H1 (cell line): ENCODE measurements around the gene CLDN8. TPM values are rescaled to one million over a fixed set of nuclear protein-coding genes. Genes with fewer than 3 reads are reported as not detected.

Experiments
- CTCF ChIA-PET: fragments of 300-600 bp; sonication (Branson Sonifier 250); formaldehyde crosslinking; loops from one replicate; lab custom pipeline; 2021; ENCODE audit not compliant: partially characterized antibody; lab: Charles Lee
- POLR2A ChIA-PET: fragments of 300-600 bp; sonication (Branson Sonifier 250); formaldehyde crosslinking; loops from one replicate; lab custom pipeline; 2021; ENCODE audit warnings: inconsistent platforms; ENCODE audit not compliant: partially characterized antibody; lab: Charles Lee
- DNase-seq, 2 experiments: peaks; one replicate each; pipeline versions ENCODE4 v3.0.0 to v3.0.0-alpha.2; 2010 to 2022; ENCODE audit warnings: low spot score in 2 of 2, low read depth in 1 of 2, mixed read lengths in 1 of 2
- FAIRE-seq: peaks from 2 replicates; lab custom pipeline; 2011; peaks lifted over from hg19 to GRCh38; lab: Jason Lieb, UNC
- H2AFZ ChIP-seq: 2 replicates; pipeline ENCODE4 v1.8.1; 2012; ENCODE audit warnings: low read length, inconsistent platforms
- H2AK5ac ChIP-seq: 2 replicates; pipeline ENCODE4 v1.6.1; 2013; ENCODE audit warnings: low read depth, low read length
- H2BK120ac ChIP-seq: replicated peaks from 2 replicates; pipeline ENCODE3; 2013; ENCODE audit warnings: low read depth, low read length, inconsistent platforms
- H2BK12ac ChIP-seq: 2 replicates; pipeline ENCODE4 v1.6.1; 2013; ENCODE audit warnings: low read depth, low read length
- H2BK15ac ChIP-seq: 2 replicates; pipeline ENCODE4 v1.6.1; 2013; ENCODE audit warnings: low read length
- H2BK20ac ChIP-seq: 2 replicates; pipeline ENCODE4 v1.6.1; 2013; ENCODE audit warnings: low read length
- H2BK5ac ChIP-seq: 2 replicates; pipeline ENCODE4 v1.6.1; 2013; ENCODE audit warnings: low read depth, low read length
- H3K14ac ChIP-seq: 2 replicates; pipeline ENCODE4 v1.6.1; 2013; ENCODE audit warnings: inconsistent platforms; ENCODE audit not compliant: insufficient read length
- H3K18ac ChIP-seq: 2 replicates; pipeline ENCODE4 v1.6.1; 2013; ENCODE audit warnings: low read length; ENCODE audit errors: extremely low read depth
- H3K23ac ChIP-seq: 2 replicates; pipeline ENCODE4 v1.6.1; 2013; ENCODE audit warnings: inconsistent platforms; ENCODE audit not compliant: insufficient read length
- H3K23me2 ChIP-seq: 2 replicates; pipeline ENCODE4 v1.6.1; 2013; ENCODE audit warnings: low read depth, low read length
- H3K27ac ChIP-seq: 2 replicates; pipeline ENCODE4 v1.6.1; 2011; ENCODE audit warnings: low read depth, low read length, inconsistent platforms
- H3K27me3 ChIP-seq, 4 experiments: replicated peaks in 1 of 4; 1 replicate in 1 of 4; 2 replicates in 3 of 4; pipeline versions ENCODE4 v1.6.1 to v1.8.1; 2011 to 2013; ENCODE audit warnings: low read length in 3 of 4, mild to moderate bottlenecking in 3 of 4, inconsistent platforms in 2 of 4, mixed read lengths in 2 of 4, moderate library complexity in 1 of 4; ENCODE audit not compliant: control insufficient read depth in 3 of 4, insufficient read depth in 3 of 4; ENCODE audit errors: extremely low read depth in 1 of 4
- H3K36me3 ChIP-seq, 4 experiments: 2 replicates each; pipeline versions ENCODE4 v1.6.1 to v1.8.1; 2011 to 2013; ENCODE audit warnings: mild to moderate bottlenecking in 4 of 4, low read length in 3 of 4, moderate library complexity in 2 of 4, control low read depth in 1 of 4, inconsistent platforms in 1 of 4; ENCODE audit not compliant: insufficient read depth in 4 of 4, control insufficient read depth in 2 of 4
- H3K4ac ChIP-seq: replicated peaks from 2 replicates; pipeline ENCODE3; 2013; ENCODE audit warnings: low read length, low read depth, mixed read lengths, inconsistent platforms; ENCODE audit not compliant: insufficient read length
- H3K4me1 ChIP-seq, 4 experiments: replicated peaks in 1 of 4; 1 replicate in 1 of 4; 2 replicates in 3 of 4; pipeline versions ENCODE4 v1.6.1 to v1.8.1; 2011 to 2013; ENCODE audit warnings: low read length in 3 of 4, inconsistent platforms in 2 of 4, mixed read lengths in 1 of 4; ENCODE audit not compliant: insufficient read depth in 4 of 4, control insufficient read depth in 3 of 4
- H3K4me2 ChIP-seq, 2 experiments: 2 replicates each; pipeline versions ENCODE4 v1.6.1 to v1.8.1; 2011 to 2013; ENCODE audit warnings: low read depth in 2 of 2, low read length in 2 of 2, control low read depth in 1 of 2, inconsistent platforms in 1 of 2, mild to moderate bottlenecking in 1 of 2; ENCODE audit not compliant: insufficient read depth in 1 of 2
- H3K4me3 ChIP-seq, 4 experiments: fragments of 200-600, 300-600 bp in 1 of 4; sonication (generic), shearing (Covaris generic), sonication (Bioruptor Twin) in 1 of 4; 2 replicates each; pipeline versions ENCODE4 v1.5.1 to v1.8.1; 2011 to 2016; ENCODE audit warnings: low read length in 4 of 4, low read depth in 3 of 4, control low read depth in 2 of 4, inconsistent platforms in 2 of 4, mild to moderate bottlenecking in 2 of 4, mixed read lengths in 1 of 4, moderate library complexity in 1 of 4; ENCODE audit not compliant: insufficient read depth in 2 of 4; ENCODE audit errors: extremely low read depth in 1 of 4
- H3K56ac ChIP-seq: replicated peaks from 2 replicates; pipeline ENCODE3; 2013; ENCODE audit warnings: low read depth, mild to moderate bottlenecking, mixed read lengths, low read length, inconsistent platforms; ENCODE audit not compliant: insufficient read length
- H3K79me1 ChIP-seq: 2 replicates; pipeline ENCODE4 v1.6.1; 2013; ENCODE audit warnings: low read depth, low read length, control low read depth
- H3K79me2 ChIP-seq, 2 experiments: 2 replicates each; pipeline versions ENCODE4 v1.6.1 to v1.8.1; 2012 to 2013; ENCODE audit warnings: low read length in 2 of 2, mild to moderate bottlenecking in 2 of 2, inconsistent platforms in 1 of 2; ENCODE audit not compliant: insufficient read depth in 2 of 2, control insufficient read depth in 1 of 2
- H3K9ac ChIP-seq, 4 experiments: replicated peaks in 1 of 4; 1 replicate in 1 of 4; 2 replicates in 3 of 4; pipeline versions ENCODE4 v1.6.1 to v1.8.1; 2011 to 2013; ENCODE audit warnings: low read depth in 3 of 4, low read length in 3 of 4, control low read depth in 2 of 4, mild to moderate bottlenecking in 2 of 4, moderate library complexity in 2 of 4, inconsistent platforms in 1 of 4; ENCODE audit errors: extremely low read depth in 1 of 4
- H3K9me3 ChIP-seq, 2 experiments: 2 replicates each; pipeline versions ENCODE4 v1.6.1 to v1.8.1; 2012 to 2013; ENCODE audit warnings: mild to moderate bottlenecking in 2 of 2, moderate library complexity in 2 of 2, control low read depth in 1 of 2, inconsistent platforms in 1 of 2, low read depth in 1 of 2, low read length in 1 of 2, mixed read lengths in 1 of 2; ENCODE audit not compliant: insufficient read depth in 2 of 2
- H4K20me1 ChIP-seq, 2 experiments: replicated peaks in 1 of 2; 2 replicates each; pipeline versions ENCODE3 to v1.8.1; 2011 to 2013; ENCODE audit warnings: inconsistent platforms in 2 of 2, low read length in 2 of 2, mild to moderate bottlenecking in 1 of 2; ENCODE audit not compliant: insufficient read depth in 2 of 2, control insufficient read depth in 1 of 2
- H4K5ac ChIP-seq: 2 replicates; pipeline ENCODE4 v1.6.1; 2013; ENCODE audit warnings: low read length, low read depth, mixed read lengths, inconsistent platforms; ENCODE audit not compliant: insufficient read length
- H4K8ac ChIP-seq: 2 replicates; pipeline ENCODE4 v1.8.0; 2013; ENCODE audit warnings: mild to moderate bottlenecking, moderate library complexity, low read length, inconsistent platforms; ENCODE audit not compliant: insufficient read depth; ENCODE audit errors: extremely low read depth
- H4K91ac ChIP-seq: replicated peaks from 2 replicates; pipeline ENCODE3; 2013; ENCODE audit warnings: low read length, mixed read lengths, inconsistent platforms; ENCODE audit not compliant: insufficient read length
- BCL11A ChIP-seq, 2 experiments: IDR thresholded peaks; one replicate each; pipeline ENCODE4 v1.6.1; 2011; ENCODE audit warnings: low read depth in 2 of 2, low read length in 2 of 2, mild to moderate bottlenecking in 2 of 2
- CBX5 ChIP-seq: fragments of 300-800, 300-1000 bp; sonication (generic); IDR thresholded peaks from 2 replicates; pipeline ENCODE4 v1.7.1; 2016; ENCODE audit warnings: antibody characterized with exemption, low read length, low read depth
- CTBP2 ChIP-seq: IDR thresholded peaks from 2 replicates; pipeline ENCODE4 v1.7.0; 2011; ENCODE audit warnings: borderline replicate concordance, mild to moderate bottlenecking, moderate library complexity, mixed read lengths, low read length; ENCODE audit not compliant: insufficient read depth, insufficient read length
- CTCF ChIP-seq, 3 experiments: IDR thresholded peaks; 1 replicate in 2 of 3; 2 replicates in 1 of 3; pipeline versions ENCODE4 v1.5.1 to v1.6.1; 2011; ENCODE audit warnings: low read length in 3 of 3, mild to moderate bottlenecking in 3 of 3, inconsistent platforms in 2 of 3, low read depth in 1 of 3, moderate library complexity in 1 of 3; ENCODE audit not compliant: insufficient read depth in 1 of 3; ENCODE audit errors: control extremely low read depth in 1 of 3
- EGR1 ChIP-seq: IDR thresholded peaks from 2 replicates; pipeline ENCODE4 v1.6.1; 2011; ENCODE audit warnings: low read depth, low read length, borderline replicate concordance
- HDAC6 ChIP-seq: IDR thresholded peaks from one replicate; pipeline ENCODE4 v1.7.1; 2012; ENCODE audit warnings: low read depth, mild to moderate bottlenecking, inconsistent platforms, low read length, moderate library complexity
- MAFK ChIP-seq: IDR thresholded peaks from 2 replicates; pipeline ENCODE4 v1.6.1; 2012; ENCODE audit warnings: low read depth, mild to moderate bottlenecking, improper control_type of control experiment, low read length
- RAD21 ChIP-seq, 2 experiments: IDR thresholded peaks in 1 of 2; conservative IDR thresholded peaks in 1 of 2; 2 replicates each; pipeline ENCODE4 v1.6.1; 2011; ENCODE audit warnings: low read depth in 2 of 2, low read length in 2 of 2, improper control_type of control experiment in 1 of 2, inconsistent platforms in 1 of 2, mild to moderate bottlenecking in 1 of 2, moderate library complexity in 1 of 2
- SIRT6 ChIP-seq: IDR thresholded peaks from one replicate; pipeline ENCODE4 v1.7.1; 2012; ENCODE audit warnings: low read length, inconsistent platforms
- SIX5 ChIP-seq: IDR thresholded peaks from 2 replicates; pipeline ENCODE4 v1.6.1; 2011; ENCODE audit warnings: mild to moderate bottlenecking, low read depth, low read length
- SP4 ChIP-seq: IDR thresholded peaks from 2 replicates; pipeline ENCODE4 v1.6.1; 2012; ENCODE audit warnings: low read length, inconsistent platforms
- SRF ChIP-seq: IDR thresholded peaks from 2 replicates; pipeline ENCODE4 v1.6.1; 2011; ENCODE audit warnings: mild to moderate bottlenecking, low read depth, low read length, moderate library complexity
- WGBS, 2 experiments: shearing (Covaris generic) in 1 of 2; methylation state at CpG; one replicate each; pipeline versions ENCODE4 v1.1.6 to v1.1.7; 2013 to 2015; ENCODE audit warnings: low lambda C conversion rate in 2 of 2, mixed read lengths in 2 of 2, inconsistent platforms in 1 of 2, low coverage in 1 of 2, missing lambda C conversion rate in 1 of 2; ENCODE audit not compliant: insufficient replicate concordance in 2 of 2, insufficient coverage in 1 of 2, insufficient read length in 1 of 2; ENCODE audit errors: extremely low coverage in 1 of 2, missing lambda C conversion rate in 1 of 2; 5-methylcytosine and 5-hydroxymethylcytosine counted together
- polyA plus RNA-seq, 7 experiments: library from polyadenylated mRNA; depleted of rRNA in 3 of 7; stranded (reverse) in 5 of 7; unstranded in 2 of 7; fragments of >200 nt in 5 of 7; fragments of 200-250 nt in 2 of 7; gene quantifications; 1 replicate in 5 of 7; 2 replicates in 1 of 7; 4 replicates in 1 of 7; pipeline versions ENCODE4 v1.2.1 to v1.2.3, GENCODE V29; 2011 to 2013; ENCODE audit warnings: missing spikeins in 2 of 7, mixed read lengths in 2 of 7
- total RNA-seq: library from RNA; stranded (reverse); fragmentation: NEBNext Ultra II Directional; extraction: Animal tissue kit (Norgen Biotek cat#: 25700); gene quantifications from 2 replicates; pipeline ENCODE4 v1.2.1, GENCODE V29; 2021

CLDN8 gene
- total and polyA plus RNA-seq, 2 of the 8 experiments (the other 6 are each of a cell fraction or from before 2014, with no cell fraction given): not detected

GRCh38 chr21:30223596-30223995 lies 7.7 kb upstream of the CLDN8 start:
- no peaks in the 10 kb centered on the region for H3K79me2 ChIP-seq
- H2BK5ac ChIP-seq: no peak overlapping the region
- no peak overlapping the region for H2AK5ac ChIP-seq
- H3K79me1 ChIP-seq: no peaks in the 10 kb centered on the region
- no peak overlapping the region for H3K4ac ChIP-seq
- no peak overlapping the region for H3K9ac ChIP-seq
- CTCF ChIA-PET: interaction anchor here (1.1 to 1.2 kb wide), 3 partner anchors 28 to 46 kb away, joined by 3 to 4 read pairs (median 3); no protein-coding TSS in a partner anchor
- no peak overlapping the region for H3K18ac ChIP-seq
- no peaks in the 10 kb centered on the region for H3K9me3 ChIP-seq
- H3K23ac ChIP-seq: no peak overlapping the region
- H2BK12ac ChIP-seq: no peak overlapping the region
- no peaks in the 10 kb centered on the region for H3K27me3 ChIP-seq
- H4K20me1 ChIP-seq: no peaks in the 10 kb centered on the region
- H3K4me1 ChIP-seq: no peaks in the 10 kb centered on the region
- H2BK15ac ChIP-seq: no peak overlapping the region
- no peak overlapping the region for H2BK120ac ChIP-seq
- peak overlapping the region; percentile 50 for H2AFZ ChIP-seq
- no peak overlapping the region for H2BK20ac ChIP-seq
- no peaks in the 10 kb centered on the region for H3K36me3 ChIP-seq
- POLR2A ChIA-PET: no interaction called here
- no peaks in the 10 kb centered on the region for H3K23me2 ChIP-seq
- no peak overlapping the region for H3K4me3 ChIP-seq
- no peak for DNase-seq
- no peak overlapping the region for H3K4me2 ChIP-seq
- H4K8ac ChIP-seq: no peak overlapping the region
- no peak overlapping the region for H3K14ac ChIP-seq
- H3K56ac ChIP-seq: no peak overlapping the region
- no peak overlapping the region for H4K91ac ChIP-seq
- FAIRE-seq: no peak
- 86% methylated on average over 2 of the region's 2 CpGs; no CpG with 5 or more reads in 1 of the 2 experiments for WGBS, 2 experiments
- H3K27ac ChIP-seq: no peak overlapping the region
- H4K5ac ChIP-seq: no peak overlapping the region
- no peak for TF ChIP-seq CTBP2
- no peak for TF ChIP-seq BCL11A (IDR thresholded peaks at IDR 0.05; ENCODE audit: low read depth in 2 of 2, low read length in 2 of 2)
- no peak for TF ChIP-seq HDAC6
- no peak for TF ChIP-seq RAD21 (IDR thresholded peaks at IDR 0.05 in 1 of 2, conservative IDR thresholded peaks at IDR 0.05 in 1 of 2; ENCODE audit: low read depth in 2 of 2, low read length in 2 of 2)
- TF ChIP-seq SP4: no peak
- no peak for TF ChIP-seq CTCF (IDR thresholded peaks at IDR 0.05; ENCODE audit: control extremely low read depth in 1 of 3, insufficient read depth in 1 of 3, low read depth in 1 of 3, low read length in 3 of 3)
- no peak for TF ChIP-seq MAFK
- TF ChIP-seq EGR1: no peak
- TF ChIP-seq SIX5: no peak
- TF ChIP-seq SRF: no peak
- no peak for TF ChIP-seq SIRT6
- TF ChIP-seq CBX5: no peak
